Measurements from ENCODE around the gene TEPSIN. TPM values are rescaled to one million over a fixed set of nuclear protein-coding genes. Genes with fewer than 3 reads are reported as not detected.

The TEPSIN gene
- total and polyA plus RNA-seq, 4 donors, result 3.2 to 22.9 (median 10.7) TPM

DNA sequence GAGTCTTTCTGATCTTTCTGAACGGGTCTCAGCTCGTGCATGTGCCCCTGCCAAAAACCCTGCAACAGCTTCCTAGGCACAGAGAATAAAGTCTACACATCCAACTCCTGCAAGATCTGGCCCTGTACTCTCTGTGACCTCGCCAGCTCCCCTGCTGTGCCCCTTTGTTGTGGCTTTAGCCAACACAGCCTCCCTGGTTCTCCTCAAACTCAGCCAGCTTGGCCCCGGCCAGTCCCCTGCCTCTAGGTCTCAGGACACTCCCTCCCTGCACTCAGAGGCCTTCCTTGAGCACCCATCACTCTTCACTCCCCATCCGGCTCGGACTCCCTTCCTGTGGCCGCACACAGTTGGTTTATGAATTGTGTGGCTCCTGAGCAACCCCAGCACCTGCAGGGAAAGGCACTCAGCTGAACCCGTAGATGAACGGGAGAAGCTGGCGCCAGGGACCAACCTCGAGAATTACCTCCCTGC is 17.4 kb downstream of the TEPSIN start (continued):
- TF ChIP-seq, protein P1, sequence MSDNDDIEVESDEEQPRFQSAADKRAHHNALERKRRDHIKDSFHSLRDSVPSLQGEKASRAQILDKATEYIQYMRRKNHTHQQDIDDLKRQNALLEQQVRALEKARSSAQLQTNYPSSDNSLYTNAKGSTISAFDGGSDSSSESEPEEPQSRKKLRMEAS (IDR thresholded peaks at IDR 0.05), result no peak
- TF ChIP-seq NR2F2 (IDR thresholded peaks at IDR 0.05) (no peak), FOXA1 (IDR thresholded peaks at IDR 0.05) (no peak), SP1 (IDR thresholded peaks at IDR 0.05) (no peak), RAD21 (IDR thresholded peaks at IDR 0.05) (no peak), RXRA (IDR thresholded peaks at IDR 0.05) (no peak), FOXA2 (IDR thresholded peaks at IDR 0.05) (no peak), HNF4A (conservative IDR thresholded peaks at IDR 0.05) (no peak)
- TF ChIP-seq, protein P2, sequence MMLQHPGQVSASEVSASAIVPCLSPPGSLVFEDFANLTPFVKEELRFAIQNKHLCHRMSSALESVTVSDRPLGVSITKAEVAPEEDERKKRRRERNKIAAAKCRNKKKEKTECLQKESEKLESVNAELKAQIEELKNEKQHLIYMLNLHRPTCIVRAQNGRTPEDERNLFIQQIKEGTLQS (IDR thresholded peaks at IDR 0.05), result no peak

DNA sequence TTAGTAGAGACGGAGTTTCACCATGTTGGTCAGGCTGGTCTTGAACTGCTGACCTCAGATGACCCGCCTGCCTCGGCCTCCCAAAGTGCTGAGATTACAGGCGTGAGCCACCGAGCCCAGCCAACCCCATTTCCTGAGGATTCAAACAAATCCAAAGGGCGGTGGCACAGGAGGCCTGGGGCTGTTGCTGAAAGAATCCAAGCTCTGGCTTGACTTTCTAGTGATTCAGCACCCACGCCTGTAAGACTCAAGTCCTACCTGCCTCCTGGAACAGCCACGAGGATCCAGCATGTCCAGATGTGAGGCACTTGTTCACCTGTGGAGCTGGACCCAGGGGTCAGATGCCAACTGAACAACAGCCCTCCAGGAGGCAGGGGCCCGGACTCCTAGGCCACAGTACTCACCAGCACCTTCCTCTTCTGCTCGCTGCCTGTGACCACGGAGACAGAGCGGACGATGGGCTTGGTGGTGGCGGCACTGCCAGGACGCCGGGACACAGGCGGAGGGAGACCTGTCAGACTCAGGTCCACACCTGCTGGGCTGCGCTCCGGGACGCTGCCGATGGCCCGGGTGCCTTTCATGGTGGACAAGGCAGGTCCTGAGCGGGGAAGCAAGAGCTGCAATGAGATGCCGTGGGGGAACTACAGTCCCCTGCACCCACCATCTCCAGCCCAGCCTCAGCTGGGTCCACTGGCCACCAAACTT is 19.2 kb downstream of the TEPSIN start:
- TF ChIP-seq RAD21 (IDR thresholded peaks at IDR 0.05) (no peak), SP1 (IDR thresholded peaks at IDR 0.05) (no peak), GABPA (IDR thresholded peaks at IDR 0.05 in 1 of 2, conservative IDR thresholded peaks at IDR 0.05 in 1 of 2) (no peak), FOXA2 (IDR thresholded peaks at IDR 0.05) (no peak), YY1 (IDR thresholded peaks at IDR 0.05) (no peak), RXRA (IDR thresholded peaks at IDR 0.05) (no peak), EGR1 (IDR thresholded peaks at IDR 0.05; ENCODE audit: low read depth in 2 of 2) (no peak), TAF1 (conservative IDR thresholded peaks at IDR 0.05) (no peak)
- TF ChIP-seq, protein P1 (IDR thresholded peaks at IDR 0.05), result no peak
- TF ChIP-seq, protein P3, sequence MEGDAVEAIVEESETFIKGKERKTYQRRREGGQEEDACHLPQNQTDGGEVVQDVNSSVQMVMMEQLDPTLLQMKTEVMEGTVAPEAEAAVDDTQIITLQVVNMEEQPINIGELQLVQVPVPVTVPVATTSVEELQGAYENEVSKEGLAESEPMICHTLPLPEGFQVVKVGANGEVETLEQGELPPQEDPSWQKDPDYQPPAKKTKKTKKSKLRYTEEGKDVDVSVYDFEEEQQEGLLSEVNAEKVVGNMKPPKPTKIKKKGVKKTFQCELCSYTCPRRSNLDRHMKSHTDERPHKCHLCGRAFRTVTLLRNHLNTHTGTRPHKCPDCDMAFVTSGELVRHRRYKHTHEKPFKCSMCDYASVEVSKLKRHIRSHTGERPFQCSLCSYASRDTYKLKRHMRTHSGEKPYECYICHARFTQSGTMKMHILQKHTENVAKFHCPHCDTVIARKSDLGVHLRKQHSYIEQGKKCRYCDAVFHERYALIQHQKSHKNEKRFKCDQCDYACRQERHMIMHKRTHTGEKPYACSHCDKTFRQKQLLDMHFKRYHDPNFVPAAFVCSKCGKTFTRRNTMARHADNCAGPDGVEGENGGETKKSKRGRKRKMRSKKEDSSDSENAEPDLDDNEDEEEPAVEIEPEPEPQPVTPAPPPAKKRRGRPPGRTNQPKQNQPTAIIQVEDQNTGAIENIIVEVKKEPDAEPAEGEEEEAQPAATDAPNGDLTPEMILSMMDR (IDR thresholded peaks at IDR 0.05; ENCODE audit: low read depth, low read length, missing input control), result no peak
- TF ChIP-seq, protein P2 (IDR thresholded peaks at IDR 0.05), result no peak
- TF ChIP-seq, protein P4, sequence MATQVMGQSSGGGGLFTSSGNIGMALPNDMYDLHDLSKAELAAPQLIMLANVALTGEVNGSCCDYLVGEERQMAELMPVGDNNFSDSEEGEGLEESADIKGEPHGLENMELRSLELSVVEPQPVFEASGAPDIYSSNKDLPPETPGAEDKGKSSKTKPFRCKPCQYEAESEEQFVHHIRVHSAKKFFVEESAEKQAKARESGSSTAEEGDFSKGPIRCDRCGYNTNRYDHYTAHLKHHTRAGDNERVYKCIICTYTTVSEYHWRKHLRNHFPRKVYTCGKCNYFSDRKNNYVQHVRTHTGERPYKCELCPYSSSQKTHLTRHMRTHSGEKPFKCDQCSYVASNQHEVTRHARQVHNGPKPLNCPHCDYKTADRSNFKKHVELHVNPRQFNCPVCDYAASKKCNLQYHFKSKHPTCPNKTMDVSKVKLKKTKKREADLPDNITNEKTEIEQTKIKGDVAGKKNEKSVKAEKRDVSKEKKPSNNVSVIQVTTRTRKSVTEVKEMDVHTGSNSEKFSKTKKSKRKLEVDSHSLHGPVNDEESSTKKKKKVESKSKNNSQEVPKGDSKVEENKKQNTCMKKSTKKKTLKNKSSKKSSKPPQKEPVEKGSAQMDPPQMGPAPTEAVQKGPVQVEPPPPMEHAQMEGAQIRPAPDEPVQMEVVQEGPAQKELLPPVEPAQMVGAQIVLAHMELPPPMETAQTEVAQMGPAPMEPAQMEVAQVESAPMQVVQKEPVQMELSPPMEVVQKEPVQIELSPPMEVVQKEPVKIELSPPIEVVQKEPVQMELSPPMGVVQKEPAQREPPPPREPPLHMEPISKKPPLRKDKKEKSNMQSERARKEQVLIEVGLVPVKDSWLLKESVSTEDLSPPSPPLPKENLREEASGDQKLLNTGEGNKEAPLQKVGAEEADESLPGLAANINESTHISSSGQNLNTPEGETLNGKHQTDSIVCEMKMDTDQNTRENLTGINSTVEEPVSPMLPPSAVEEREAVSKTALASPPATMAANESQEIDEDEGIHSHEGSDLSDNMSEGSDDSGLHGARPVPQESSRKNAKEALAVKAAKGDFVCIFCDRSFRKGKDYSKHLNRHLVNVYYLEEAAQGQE (IDR thresholded peaks at IDR 0.05), result no peak
- no peak overlapping the region for H3K9ac ChIP-seq (ENCODE audit: low read depth in 1 of 2, low read length in 2 of 2)
- H3K4me1 ChIP-seq (ENCODE audit: control insufficient read depth in 4 of 4, insufficient read depth in 4 of 4, low read length in 3 of 4), result peaks cover 10 to 23% (median 13%) of the 10 kb centered on the region in 4 donors
- H3K4me3 ChIP-seq (ENCODE audit: low read depth in 1 of 3, low read length in 3 of 3), result no peak overlapping the region
- DNase-seq (ENCODE audit: low spot score), result no peak
- no peaks in the 10 kb centered on the region for H3K36me3 ChIP-seq (ENCODE audit: control insufficient read depth in 4 of 4, insufficient read depth in 3 of 4, low read depth in 1 of 4, low read length in 3 of 4)
- H3K9me3 ChIP-seq (ENCODE audit: control insufficient read depth in 4 of 4, low read length in 3 of 4), result no peaks in the 10 kb centered on the region
- WGBS, result 96% methylated on average over 24 of the region's 24 CpGs
- H3K27me3 ChIP-seq (ENCODE audit: control insufficient read depth in 4 of 4, insufficient read depth in 4 of 4, low read length in 3 of 4), result no peaks in the 10 kb centered on the region
- H3K27ac ChIP-seq (ENCODE audit: low read depth in 1 of 2, low read length in 2 of 2), result no peak overlapping the region
